ENCODE data around the gene VWA5B2.

Gene VWA5B2

GRCh38 chr3:184227481-184227935, 1.9 kb upstream of the VWA5B2 start:
- DNase-seq = peak; percentile 59

- DNase-seq = no peak
These were observed 828 bp upstream of the VWA5B2 start for GRCh38 chr3:184228376-184229137.

DNA sequence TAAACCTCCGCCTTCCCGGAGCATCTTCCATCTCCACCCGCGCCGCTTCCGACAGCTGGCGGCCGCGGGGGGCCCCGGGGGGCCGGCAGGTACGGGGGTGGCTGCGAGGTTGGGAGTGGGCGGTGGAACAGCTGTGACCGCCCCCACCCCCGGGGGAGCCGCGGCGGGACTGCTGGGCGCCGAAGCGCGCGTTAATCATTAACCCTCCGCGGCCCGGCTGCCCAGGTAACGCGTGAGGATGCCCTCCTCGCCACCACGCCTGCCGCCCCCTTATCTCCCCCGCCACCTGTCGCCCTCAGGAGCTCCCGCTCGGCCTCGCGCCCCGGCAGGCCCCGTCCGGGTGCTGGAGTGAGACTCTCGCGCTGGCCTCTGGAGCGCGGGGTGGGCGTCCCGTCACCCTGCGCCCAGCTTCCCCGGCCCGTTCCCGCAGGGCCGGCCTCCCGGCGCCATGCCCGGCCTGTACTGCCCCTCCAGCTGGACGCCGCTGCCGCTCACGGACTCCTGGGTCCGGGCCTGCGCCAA, 757 bp downstream of the VWA5B2 start:
- peak; percentile 38 for DNase-seq

GRCh38 chr3:184230603-184231528, 1.5 kb downstream of the VWA5B2 start:
- DNase-seq = no peak

DNA sequence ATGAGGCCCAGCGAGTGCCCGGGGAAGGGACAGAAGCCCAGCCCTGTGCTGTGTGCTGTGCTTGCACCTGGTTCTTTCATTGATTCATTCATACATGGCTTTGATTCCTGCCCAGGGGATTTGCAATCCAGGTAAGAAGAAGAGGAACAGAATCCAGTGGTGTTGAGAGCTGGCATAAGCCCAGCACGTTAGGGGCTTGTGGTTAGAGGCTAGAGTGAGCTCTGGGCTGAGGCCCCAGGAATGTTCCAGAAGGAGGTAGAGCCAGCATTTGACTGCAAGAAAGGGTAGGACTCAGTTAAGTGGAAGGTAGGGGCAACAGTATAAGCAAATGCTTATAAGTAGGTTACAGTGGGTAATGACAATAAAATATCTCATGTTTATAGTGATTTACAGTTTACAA, 2.3 kb downstream of the VWA5B2 start:
- DNase-seq = no peak

- no peak for DNase-seq
These were observed 3.9 kb downstream of the VWA5B2 start for GRCh38 chr3:184233127-184233843.

DNA sequence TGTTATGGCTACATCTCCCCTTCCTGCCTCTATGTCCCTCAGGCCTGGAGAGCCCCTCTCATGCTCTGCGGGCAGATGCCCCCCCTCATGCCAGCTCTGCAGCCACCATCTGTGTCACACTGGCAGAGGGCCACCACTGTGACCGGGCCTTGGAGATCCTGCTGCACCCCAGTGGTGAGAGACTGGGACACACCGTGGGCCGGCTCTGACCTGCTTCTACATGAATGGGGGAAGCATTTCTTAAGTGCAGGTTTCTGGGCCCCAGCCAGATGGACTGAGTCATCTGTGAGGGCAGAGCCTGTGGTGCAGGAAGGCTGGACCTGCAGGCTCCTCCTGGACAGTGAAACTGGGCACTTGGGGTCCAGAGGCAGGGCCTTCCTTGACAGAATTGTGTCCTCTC, 4.8 kb downstream of the VWA5B2 start:
- DNase-seq = peak; percentile 62

GRCh38 chr3:184234671-184235380, 5.4 kb downstream of the VWA5B2 start:
- no peak for DNase-seq

GRCh38 chr3:184235381-184236032, 6.1 kb downstream of the VWA5B2 start:
- no peak for DNase-seq

DNA sequence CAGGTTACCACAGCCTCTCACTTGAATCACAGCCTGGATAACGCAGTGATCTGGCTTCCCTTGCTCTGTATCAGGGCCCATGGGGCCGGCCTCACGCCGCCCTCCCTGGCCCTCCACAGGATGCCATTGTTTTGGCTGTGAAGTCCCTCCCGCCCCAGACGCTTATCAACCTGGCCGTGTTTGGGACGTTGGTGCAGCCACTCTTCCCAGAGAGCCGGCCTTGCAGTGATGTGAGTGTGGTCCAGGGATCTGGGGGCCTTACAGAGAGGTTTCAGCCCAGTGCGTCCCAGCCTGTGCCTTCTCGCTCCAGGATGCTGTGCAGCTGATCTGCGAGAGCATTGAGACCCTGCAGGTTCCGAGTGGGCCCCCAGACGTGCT, 6.6 kb downstream of the VWA5B2 start:
- DNase-seq = no peak

DNA sequence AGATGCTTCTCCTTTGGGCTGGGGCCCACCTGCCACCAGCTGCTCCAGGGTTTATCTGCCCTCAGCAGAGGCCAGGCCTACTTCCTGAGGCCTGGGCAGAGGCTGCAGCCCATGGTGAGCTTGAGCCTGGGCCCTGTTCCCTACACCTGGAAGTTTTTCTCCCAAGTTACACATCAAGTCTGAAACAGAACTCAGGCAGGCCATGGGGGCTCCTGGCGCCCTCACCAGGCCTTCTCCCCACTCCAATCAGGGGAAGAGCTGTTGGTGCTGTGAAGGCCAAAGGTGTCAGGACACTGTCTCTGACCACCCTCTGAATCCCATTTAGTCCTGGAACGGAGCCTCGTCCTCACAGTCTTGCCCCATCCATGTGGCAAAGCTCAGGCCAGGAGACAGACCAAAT, 7.3 kb downstream of the VWA5B2 start:
- no peak for DNase-seq

DNA sequence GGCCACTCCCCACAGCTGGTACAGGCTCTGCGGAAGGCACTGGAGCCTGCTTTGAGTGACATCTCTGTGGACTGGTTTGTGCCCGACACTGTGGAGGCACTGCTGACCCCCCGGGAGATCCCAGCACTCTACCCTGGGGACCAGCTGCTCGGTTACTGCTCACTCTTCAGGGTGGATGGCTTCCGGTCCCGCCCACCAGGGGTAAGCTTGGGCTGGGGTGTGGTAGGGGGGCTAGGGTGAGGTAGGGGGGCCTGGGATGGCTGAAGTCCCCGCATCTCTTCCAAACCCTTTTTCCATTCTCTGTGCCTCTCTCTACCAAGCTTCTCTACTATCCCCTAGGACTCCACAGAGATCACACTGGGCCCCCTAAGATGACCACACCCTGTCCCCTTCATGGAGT, 7.8 kb downstream of the VWA5B2 start:
- no peak for DNase-seq

DNA sequence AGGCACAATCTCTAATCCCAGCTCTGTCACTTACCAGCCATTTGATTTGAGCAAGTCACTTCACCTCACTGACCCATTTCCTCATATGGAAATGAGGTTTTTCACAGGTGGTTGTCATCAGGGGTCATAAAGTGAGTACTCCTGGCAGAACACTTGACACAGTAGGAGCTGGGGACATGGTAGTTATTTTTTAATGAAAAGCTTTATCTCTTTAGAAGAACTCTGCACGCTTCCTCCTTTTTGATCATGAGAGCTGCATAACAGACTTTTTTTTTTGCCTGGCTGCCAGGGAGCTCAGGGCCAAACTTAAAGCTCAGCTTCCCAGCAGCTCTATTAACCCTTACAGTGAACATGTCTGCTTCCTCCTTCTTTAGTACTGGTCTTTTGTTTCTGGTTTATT, 8.4 kb downstream of the VWA5B2 start:
- DNase-seq = no peak

DNA sequence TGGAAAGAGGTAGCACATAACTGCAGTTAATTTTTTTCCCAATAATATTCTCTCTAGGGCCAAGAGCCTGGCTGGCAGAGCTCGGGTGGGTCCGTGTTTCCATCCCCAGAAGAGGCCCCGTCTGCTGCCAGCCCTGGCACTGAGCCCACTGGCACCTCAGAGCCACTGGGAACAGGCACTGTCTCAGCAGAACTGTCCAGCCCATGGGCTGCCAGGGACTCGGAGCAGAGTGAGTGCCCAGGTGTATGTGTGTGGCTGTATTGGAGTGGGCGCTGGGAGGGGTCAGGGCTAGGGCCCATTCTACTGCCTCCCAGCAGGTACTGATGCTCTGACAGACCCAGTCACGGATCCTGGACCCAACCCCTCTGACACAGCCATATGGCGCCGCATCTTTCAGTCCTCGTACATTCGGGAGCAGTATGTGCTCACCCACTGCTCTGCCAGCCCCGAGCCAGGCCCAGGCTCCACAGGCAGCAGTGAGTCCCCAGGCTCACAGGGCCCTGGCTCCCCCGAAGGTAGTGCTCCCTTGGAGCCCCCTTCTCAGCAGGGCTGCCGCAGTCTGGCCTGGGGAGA, 8.9 kb downstream of the VWA5B2 start:
- no peak for DNase-seq

DNA sequence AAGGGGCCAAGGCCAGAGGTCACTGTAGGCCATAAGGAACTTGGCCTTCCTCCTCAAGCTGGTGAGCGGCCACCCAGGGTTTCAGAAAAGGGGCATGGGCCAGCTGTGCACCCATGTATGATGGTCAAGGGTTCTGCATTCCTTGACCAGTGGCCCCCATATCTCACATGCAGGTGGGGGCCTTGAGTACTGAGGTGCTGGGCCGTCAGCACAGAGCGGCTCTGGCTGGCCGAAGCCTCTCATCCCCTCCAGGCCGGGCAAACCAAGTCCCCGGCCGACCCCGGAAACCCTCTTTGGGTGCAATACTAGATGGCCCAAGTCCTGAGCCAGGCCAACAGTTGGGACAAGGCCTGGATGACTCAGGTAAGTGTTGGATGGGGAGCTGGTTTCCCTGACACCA, 9.8 kb downstream of the VWA5B2 start:
- no peak for DNase-seq

DNA sequence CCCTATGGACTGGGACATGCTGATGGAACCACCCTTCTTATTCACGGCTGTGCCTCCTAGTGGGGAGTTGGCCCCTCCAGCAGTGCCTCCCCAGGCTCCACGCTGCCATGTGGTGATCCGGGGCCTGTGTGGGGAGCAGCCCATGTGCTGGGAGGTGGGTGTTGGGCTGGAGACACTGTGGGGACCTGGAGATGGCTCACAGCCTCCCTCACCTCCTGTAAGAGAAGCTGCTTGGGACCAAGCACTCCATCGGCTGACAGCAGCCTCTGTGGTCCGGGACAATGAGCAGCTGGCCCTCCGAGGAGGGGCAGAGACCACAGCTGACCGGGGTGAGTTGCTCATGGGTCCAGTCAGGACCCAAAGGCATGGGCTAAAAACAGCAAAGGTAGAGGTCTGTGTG, 10.3 kb downstream of the VWA5B2 start:
- no peak for DNase-seq

DNA sequence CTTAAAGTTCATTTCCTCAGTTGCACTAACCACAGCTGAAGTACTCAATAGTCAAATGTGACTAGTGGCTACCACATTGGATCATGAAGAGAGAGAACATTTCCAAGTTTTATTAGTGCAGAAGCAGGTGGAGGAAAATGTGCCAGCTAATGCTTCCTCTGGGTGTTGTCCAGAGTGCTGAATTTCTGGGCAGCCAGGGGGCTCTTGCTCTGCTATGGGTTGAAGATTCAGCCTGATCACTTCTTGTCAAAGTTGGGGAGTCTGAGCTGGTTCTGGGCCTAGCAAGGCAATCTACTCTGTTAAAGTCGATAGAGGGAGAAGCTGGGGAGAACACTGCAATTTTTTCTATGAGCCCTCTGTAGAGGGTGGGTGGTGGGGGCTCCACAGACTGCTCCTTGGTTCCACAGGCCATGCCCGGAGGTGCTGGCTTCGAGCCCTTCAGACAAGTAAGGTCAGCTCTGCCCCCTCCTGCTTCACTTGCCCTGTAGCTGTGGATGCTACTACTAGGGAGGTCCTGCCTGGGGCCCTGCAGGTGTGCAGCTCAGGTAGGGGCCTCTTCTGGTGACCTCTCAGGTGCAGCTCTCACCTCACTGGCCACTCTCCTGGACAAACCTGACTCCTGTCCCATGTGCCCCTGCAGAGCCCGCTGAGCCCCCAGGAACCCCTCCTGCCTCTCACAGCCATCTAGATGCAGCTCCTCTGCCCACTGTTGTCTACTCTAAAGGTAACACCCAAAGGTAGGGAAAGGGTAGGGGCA, 11.2 kb downstream of the VWA5B2 start:
- peak; percentile 47 for DNase-seq

- DNase-seq = no peak
These were observed 11.7 kb downstream of the VWA5B2 start for GRCh38 chr3:184241141-184241446.

DNA sequence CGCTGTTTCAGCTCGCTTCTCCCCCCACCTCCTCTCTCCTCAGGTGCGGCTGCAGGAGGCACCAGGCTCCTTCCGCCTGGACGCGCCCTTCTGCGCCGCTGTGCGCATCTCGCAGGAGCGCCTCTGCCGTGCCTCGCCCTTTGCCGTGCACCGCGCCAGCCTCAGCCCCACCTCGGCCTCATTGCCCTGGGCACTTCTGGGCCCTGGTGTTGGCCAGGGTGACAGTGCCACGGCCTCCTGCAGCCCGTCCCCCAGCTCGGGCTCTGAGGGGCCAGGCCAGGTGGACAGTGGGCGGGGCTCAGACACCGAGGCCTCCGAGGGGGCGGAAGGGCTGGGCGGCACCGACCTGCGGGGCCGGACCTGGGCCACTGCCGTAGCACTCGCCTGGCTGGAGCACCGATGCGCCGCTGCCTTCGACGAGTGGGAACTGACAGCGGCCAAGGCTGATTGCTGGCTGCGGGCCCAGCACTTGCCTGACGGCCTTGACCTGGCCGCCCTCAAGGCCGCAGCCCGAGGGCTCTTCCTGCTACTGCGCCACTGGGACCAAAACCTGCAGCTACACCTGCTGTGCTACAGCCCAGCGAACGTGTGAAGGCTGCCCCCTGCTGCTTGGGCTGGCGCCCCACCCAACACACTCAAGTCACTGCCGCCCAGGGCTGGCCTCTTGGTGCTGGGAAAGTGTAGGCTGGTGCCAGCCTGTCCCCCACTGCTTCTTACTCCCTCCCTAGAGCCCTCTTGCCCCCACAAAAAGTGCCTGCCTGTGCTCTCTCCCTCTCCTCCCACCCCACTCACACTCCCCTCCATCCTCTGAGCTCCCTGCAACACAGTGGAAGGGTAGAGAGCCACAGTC, 12.3 kb downstream of the VWA5B2 start:
- peak; percentile 53 for DNase-seq

DNA sequence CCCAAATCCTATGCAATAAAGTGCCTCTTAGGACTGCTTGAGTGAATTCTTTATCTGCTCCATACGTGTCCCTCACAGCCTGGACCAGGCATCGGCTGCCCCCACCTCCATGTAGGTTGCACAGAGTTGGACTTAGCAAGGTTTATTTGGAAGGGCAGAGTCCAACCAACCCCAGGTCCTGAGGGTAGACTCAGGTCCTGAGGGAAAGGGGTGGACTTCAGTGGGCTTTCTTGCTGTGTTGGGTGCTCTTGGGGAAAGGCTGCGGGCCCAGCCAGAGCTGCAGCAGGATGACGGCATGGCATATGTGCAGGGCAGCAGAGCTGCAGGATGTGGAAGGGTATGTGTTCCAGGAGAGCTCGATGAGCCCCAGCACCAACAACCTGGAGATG, 12.9 kb downstream of the VWA5B2 start:
- DNase-seq = no peak

Measured in hematopoietic multipotent progenitor cell treated with erythropoietin and hydrocortisone succinate and interleukin-3 and kit ligand, for 8 days (in vitro differentiated cells).